DND-41 (cell line): ENCODE data around the gene TASOR.

ENCODE experiments used
- EZH2 ChIP-seq: IDR thresholded peaks from 3 replicates; pipeline ENCODE4 v1.6.1; 2012; ENCODE audit warnings: borderline replicate concordance, low read depth, mild to moderate bottlenecking, moderate library complexity, low read length, inconsistent platforms; ENCODE audit not compliant: severe bottlenecking
- TF ChIP-seq, protein P1 (sequence below): IDR thresholded peaks from 2 replicates; pipeline ENCODE4 v1.5.1; 2012; ENCODE audit warnings: borderline replicate concordance, low read length, moderate library complexity, mild to moderate bottlenecking; ENCODE audit not compliant: poor library complexity, severe bottlenecking; ENCODE audit errors: extremely low read depth

GRCh38 chr3:56683122-56683817 is at the start of gene TASOR:
- TF ChIP-seq, protein P1, sequence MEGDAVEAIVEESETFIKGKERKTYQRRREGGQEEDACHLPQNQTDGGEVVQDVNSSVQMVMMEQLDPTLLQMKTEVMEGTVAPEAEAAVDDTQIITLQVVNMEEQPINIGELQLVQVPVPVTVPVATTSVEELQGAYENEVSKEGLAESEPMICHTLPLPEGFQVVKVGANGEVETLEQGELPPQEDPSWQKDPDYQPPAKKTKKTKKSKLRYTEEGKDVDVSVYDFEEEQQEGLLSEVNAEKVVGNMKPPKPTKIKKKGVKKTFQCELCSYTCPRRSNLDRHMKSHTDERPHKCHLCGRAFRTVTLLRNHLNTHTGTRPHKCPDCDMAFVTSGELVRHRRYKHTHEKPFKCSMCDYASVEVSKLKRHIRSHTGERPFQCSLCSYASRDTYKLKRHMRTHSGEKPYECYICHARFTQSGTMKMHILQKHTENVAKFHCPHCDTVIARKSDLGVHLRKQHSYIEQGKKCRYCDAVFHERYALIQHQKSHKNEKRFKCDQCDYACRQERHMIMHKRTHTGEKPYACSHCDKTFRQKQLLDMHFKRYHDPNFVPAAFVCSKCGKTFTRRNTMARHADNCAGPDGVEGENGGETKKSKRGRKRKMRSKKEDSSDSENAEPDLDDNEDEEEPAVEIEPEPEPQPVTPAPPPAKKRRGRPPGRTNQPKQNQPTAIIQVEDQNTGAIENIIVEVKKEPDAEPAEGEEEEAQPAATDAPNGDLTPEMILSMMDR: no peak
- no peak for TF ChIP-seq EZH2
